ENCODE measurements around the gene FECH.

FECH gene

DNA sequence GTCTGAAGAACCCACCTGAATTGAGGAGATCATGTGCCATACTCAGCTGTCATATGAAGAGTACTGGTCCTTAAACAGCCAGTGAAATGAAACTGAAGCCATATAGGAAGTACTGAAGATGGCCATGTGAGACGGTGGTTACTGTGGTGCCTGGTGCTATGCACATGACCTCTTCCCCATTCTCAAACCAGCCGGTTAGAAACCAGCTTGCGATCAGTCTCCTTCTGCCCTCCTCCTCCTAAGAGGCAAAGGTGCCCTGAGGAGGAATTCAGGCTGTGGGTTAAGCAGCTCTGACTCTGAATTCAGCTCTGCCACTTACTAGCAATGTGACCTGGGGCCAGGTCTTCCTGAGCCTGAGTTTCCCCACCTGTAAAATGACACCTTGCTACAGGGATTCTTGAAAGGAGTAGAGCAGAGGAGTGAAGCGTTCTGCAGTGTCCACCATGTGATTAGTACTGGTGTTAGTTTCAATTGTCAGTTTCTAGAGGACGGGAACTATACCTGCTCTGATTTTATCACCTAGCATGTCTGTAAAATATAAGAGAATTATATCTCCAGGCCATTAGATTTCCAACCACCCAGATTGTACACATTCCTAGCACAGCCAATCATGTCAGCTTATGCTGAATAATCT lies 5.1 kb downstream of the FECH start:
- no peak for DNase-seq (ENCODE audit: low read depth in 2 of 2)

DNA sequence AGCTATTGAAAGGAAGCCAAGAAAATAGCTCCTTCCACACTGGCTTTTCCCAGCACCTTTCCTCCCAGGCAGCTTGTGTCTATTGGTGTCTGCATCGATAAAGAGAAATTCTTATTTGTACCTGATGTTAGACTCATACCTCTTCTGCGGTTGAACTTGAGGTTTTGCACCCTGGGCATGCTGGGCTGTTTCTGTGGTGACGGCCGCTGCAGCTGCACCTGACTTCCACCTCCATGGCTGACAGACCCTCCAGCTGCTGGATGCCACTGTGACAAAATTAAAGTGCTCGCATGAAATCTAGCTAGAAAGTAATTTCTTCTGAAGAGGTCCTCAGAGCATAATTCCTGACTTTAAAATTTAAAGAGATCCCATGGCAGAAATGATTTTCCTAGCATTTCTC lies 6.6 kb downstream of the FECH start:
- DNase-seq (ENCODE audit: low read depth in 2 of 2) = no peak

DNA sequence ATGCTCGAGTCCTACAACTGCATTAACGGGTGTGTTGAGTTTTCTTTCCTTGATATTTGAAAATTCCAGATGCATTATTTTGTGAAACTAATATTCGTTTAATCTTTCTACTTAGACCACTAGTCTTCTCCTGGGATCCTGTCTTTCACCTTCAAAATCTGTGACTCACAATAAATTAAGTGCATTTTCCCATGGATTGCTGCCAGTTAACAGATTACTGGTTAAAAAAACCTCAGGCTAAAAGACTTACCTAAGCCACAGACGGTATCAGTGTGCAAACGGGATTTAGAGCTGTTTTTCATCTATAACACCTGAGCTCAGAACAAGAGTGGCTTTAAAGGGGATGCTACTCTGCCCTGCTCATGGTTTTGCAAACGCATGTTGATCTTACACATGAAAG lies 10.2 kb downstream of the FECH start:
- DNase-seq (ENCODE audit: low read depth in 2 of 2) = no peak

DNA sequence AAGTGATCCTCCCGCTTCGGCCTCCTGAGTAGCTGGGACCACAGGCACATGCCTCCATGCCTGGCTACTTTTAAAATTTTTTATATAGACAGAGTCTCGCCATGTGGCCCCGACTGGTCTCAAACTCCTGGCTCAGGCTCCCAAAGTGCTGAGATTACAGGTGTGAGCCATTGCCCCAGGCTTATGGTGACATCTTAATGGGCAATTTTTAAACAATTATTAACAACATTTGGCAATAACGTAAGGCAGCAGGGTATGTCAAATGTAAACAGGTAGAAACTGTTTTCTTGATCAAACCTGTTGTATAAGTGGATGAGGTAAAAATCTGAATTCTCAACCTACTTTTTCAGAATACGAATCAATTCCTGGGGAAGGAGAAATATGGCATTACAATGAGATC lies 11.0 kb downstream of the FECH start:
- no peak for DNase-seq (ENCODE audit: low read depth in 2 of 2)

DNA sequence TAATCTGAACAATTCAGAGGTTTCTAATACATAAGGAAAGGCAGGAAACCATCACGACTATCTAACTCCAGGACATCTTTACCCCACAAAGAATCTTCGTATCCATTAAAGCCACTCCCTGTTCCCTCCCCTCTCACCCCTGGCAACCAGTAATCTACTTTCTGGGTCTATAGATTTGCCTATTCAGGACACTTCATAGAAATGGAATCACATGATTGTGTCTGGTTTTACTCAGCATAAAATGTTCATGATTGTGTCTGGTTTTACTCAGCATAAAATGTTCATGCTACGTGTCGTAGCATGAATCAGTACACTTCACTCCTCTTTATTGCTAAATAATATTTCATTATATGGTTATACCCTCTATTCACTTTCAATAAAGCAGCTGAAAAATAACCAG lies 11.6 kb downstream of the FECH start:
- no peak for DNase-seq (ENCODE audit: low read depth in 2 of 2)

DNA sequence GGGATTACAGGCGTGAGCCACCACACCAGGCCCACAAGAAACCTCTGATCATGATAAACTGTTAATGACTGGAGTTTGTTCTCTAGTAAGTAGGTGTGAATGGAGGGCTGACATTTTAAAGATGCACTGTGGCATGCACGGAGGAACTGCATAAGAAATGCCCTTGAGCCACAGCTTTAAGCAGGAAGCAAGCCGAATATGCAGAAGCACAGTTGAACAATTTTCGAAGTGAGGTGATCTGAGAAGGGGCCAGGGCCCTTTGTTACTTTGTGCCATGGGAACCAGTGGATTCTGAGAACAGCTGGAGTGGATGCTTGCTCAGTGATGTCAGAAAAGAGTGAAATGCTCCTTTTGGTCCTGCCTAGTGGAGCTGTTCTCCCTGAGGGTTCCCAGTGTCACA lies 16.3 kb downstream of the FECH start:
- no peak for DNase-seq (ENCODE audit: low read depth in 2 of 2)

DNA sequence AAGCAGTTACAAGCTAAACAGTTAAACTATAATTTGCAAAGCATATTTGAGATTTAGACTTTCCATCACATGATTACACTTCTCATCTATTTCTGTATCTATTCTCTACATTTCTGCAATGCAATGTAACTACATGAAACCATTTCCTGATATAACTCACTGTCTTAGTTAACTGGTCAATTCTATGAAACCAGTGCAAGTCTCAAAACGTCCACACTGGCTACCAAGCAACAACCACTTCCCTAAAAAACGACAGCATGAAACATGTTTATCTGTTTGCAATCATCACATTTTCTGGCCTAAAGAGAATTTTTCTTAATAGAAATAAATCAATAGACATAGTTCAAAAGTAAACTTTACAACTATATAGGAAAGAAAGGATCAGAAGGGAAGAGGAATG lies 17.4 kb downstream of the FECH start:
- no peak for DNase-seq (ENCODE audit: low read depth in 2 of 2)

DNA sequence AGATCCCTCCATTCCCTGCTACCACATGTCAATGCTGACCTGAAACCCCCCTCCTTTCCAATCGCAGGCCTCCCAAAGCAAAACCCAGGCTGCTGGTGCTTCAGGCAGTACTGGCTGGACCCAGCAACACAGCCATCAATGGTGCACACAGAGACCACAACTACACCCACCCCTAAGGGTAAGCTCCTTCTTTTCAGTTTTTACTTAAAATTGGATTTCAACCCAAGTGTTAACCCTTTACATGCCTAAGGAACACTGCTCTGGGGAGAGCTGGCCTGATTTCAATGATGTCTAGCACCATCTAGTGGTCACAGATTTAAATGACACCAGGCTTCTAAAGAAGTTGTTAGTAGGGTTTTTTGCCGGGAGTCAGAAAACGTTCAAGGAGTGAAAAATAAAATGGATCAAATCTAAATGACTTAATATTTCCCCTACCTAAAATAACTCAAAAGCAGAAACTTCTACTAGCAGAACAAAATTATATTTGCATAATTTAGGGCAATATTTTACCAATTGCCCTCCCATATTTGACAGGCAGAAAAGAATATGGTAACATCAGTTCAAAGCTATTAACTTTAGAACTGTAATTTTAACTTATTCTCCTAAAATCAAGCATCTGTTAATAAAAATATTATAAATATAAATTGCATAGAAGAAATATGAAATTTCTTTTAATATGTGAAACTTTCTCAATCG lies 24.6 kb downstream of the FECH start:
- no peak for DNase-seq (ENCODE audit: low read depth in 2 of 2)

DNA sequence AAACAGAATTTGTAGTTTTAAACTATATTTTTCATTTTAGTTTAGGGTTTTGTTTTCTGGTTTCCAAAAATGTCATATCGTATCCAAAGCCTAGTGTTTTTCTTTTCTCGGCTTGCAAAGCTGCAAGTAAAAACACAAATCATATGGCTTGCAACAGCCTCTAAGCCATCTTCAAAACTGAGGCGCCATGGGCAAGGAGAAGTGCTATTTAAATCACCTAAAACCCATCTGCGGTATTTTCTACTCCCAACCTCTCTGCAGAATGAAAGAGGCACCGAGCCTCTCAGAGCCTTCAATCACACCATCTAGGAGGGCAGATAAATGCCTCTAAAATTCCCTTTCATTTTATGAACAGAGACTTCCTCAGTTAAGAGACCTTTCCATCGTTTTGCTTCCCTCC lies 25.2 kb downstream of the FECH start:
- no peak for DNase-seq (ENCODE audit: low read depth in 2 of 2)

DNA sequence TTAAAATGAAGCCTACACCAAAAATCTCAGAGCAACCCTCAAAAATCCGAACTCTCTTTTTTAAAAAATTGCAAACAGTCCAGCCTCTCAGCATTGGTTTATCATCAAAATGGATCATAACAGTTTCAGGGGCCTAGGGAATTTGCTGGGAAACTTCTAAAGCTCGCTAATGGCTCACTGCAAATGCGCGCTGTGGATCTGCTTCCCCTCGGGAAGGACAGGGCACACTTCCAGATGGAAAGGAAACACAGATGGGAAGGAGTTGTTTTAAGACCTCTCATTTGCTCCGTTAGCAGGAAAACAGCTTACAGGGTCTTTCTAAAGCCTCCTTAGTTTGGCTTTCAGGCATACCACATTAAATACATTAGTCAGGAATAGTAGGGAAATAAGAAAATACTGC lies 27.2 kb downstream of the FECH start:
- DNase-seq (ENCODE audit: low read depth in 2 of 2) = no peak

DNA sequence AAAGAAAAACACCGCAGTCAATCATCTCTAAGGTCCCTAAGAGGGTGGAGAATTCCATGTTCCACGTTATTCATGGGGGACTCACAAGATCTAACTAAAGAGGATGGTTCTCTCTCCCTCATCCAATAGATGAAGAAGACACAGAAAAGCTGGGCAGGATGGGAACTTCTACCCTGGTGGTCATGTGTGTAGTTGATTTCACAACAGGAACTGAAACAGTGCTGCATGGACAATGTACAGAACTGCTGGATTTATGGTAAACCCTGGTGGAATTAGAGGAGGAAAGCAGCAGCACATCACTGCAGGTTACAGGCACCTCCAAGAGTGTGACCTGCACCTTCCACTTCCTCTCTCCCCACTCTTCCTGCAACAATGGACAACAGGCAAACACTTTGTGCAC lies 31.4 kb downstream of the FECH start:
- DNase-seq (ENCODE audit: low read depth in 2 of 2) = no peak

DNA sequence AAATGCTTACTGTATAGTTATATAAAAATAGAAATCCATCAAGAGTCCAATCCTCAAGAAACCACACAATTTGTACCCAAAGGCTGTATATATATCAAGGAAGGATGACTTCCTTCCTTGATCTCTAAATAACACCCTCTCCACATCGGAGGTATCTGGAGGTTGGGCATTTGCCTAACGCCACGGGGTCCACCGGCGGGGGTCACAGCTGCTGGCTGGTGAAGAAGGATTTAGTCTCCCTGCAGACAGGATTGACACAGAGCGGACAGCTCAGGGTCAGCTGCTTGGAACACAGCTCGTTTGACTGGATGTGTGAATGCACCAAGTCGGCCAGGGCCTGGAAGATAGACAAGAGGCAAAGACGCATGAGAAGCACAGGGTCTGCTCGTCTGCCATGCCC lies 36.0 kb downstream of the FECH start:
- no peak for DNase-seq (ENCODE audit: low read depth in 2 of 2)

DNA sequence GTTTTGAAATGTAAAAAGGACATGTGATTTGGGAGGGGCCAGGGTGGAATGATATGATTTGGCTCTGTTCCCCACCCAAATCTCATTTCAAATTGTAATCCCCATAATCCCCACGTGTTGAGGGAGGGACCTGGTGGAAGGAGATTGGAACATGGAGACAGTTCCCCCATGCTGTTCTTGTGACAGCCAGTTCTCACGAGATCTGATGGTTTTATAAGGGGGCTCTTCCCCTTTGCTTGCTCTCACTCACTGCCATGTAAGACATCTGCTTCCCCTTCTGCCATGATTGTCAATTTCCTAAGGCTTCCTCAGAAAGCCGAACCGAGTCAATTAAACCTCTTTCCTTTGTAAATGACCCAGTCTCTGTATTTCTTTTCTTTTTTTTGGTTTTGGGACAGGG lies 39.2 kb downstream of the FECH start:
- DNase-seq (ENCODE audit: low read depth in 2 of 2) = no peak

DNA sequence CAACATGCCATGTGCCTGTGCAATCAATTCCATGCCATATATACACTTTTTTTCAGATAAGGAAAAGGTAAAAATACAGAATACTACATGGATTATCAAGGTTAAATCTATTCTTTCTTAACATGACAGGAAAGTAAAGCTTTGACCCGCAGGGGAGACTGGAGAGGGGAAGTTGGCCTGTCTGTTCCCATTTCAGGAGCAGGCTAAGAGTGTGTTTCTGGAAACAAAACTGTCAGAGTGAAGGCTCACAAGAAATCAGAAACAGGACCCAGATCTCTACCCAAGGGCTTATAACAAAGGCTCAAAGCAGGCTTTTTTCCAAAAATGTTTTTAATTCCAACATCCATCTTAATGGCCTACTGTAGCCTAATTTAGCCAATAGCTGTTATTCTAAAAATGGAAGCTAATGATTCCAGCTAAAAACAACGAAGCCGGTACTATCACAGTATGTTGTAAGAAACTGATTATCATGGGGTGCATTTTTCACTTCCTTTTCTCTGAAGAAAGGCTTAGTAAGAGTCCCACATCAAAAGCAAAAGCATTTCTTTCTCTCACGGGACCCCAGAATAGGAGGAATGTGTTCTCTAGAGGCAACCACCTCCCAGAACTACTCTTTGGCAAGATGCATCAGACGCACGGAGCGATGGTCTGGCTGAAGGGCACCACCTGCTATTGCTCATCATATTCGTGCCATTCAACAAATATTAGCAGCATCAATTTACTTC lies 41.4 kb downstream of the FECH start:
- no peak for DNase-seq (ENCODE audit: low read depth in 2 of 2)

DNA sequence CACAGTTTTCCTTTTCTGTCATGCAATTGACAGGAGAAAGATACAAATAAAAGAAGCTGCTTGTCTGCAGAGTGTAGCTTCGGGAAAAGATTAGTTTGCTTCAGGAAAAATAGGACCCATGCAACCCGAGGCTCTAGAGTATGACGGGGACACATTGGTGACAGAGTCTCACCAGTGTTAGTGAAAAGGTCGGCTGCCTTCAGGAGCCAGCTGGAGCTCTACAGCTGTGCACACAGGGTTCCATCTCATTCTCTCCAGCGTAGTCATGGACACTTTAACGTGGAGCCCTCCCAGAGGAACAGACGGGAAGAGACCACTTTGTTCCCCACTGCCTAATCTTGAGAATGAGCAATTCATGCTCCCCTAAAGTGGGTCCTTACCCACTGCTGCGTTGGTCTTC lies 42.9 kb downstream of the FECH start:
- no peak for DNase-seq (ENCODE audit: low read depth in 2 of 2)

DNA sequence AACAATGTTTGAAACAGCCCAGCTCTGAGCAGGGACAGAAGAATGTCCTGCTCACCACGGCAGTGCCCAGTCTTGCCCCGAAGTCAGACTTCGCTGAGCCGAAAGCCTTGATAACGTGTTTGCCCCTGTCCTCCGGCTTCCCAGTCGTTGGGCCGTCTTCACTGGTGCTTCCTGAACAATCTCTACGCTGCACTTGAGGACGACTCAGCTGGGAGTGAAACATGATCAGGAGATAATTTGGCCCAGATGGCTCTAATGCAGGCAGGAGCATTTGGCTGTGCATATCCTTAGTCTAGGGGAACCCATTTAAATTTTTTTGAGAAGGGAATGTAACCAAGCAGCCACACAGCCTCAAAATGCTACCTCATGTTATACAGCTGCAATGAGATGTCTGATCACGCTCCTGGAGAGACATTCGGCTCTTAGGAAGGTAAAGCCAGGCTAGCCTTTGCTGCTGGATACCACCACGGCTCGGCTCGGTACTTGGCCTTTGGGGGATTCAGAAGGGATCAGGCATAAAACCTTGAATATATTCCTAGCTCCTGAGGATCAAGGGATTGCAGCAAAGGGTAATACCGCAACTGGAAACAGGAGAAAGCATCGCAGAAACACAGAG lies 43.6 kb downstream of the FECH start:
- DNase-seq (ENCODE audit: low read depth in 2 of 2) = no peak

DNA sequence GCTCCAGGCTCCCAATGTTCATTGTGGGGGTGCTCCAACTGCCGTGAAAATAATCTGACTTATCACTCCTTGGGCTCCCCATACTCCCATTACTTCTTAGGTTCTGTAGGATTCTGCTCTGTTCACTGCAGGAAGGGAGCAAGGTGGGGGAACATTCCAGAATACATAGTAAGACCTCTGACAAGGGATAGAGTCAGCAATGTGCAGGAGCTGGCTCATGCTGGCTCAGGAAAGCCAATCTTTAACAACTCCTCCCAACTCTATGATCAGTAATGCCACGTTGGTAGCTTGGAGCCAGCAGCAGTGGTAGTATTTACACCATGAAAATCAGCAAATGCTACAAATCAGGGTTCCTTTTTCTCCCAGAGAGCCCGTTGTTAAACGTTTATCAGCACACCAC lies 44.4 kb downstream of the FECH start:
- no peak for DNase-seq (ENCODE audit: low read depth in 2 of 2)

DNA sequence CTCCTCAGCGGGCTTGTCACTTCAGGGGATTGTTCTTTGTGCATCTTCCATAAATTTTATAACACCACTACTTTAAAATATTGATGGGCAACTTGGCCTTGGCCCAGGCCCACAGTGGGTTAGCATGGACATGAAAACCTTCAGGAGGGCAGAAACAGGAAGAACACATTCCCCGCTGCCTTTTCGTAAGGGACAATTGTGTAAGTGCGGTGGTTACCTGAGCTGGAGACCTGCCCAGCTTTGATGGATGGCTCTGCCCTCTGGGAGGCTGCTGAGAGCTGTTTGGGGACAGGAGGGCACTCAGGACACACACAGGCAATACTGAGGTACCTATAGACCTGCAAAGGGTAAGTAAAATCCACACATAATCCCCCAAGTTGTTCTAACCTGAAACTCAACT lies 46.8 kb downstream of the FECH start:
- no peak for DNase-seq (ENCODE audit: low read depth in 2 of 2)

DNA sequence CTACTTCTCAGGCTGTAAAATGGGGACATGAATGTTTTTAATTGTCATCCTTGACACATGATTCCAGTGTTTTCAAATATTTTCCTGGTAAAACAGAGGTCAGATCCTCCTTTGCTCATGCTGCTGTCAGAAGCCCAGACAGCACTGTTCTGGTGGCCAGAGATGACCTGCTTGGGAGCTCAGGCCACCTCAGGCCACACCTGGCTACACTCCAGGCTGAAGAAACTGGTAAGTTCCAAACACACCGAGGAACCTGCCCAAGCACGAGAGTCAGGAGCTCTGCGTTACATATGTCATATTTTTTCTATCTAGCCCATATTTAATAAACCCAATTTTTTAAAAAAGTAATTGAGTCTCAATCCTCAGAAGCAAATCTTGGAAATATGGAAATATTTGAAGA lies 47.9 kb downstream of the FECH start:
- no peak for DNase-seq (ENCODE audit: low read depth in 2 of 2)

DNA sequence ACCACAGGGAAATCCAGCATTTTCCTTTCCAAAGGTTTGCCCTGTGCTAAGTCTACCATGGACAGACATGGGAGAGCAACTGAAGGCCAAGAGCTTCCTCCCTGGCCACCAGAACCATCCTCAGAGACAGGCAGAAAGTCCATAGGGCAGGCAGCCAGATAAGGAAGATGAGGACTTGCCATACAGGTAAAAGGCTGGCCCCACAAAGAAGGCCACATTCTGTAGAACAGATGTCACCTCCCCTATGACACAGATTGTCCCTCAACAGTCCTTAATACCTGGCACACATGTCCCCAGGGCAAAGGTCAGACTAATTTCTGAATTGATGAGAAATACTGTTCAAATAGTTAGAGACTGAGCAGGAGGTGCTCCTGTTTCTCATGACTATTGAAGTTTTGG lies 52.0 kb downstream of the FECH start:
- no peak for DNase-seq (ENCODE audit: low read depth in 2 of 2)

DNA sequence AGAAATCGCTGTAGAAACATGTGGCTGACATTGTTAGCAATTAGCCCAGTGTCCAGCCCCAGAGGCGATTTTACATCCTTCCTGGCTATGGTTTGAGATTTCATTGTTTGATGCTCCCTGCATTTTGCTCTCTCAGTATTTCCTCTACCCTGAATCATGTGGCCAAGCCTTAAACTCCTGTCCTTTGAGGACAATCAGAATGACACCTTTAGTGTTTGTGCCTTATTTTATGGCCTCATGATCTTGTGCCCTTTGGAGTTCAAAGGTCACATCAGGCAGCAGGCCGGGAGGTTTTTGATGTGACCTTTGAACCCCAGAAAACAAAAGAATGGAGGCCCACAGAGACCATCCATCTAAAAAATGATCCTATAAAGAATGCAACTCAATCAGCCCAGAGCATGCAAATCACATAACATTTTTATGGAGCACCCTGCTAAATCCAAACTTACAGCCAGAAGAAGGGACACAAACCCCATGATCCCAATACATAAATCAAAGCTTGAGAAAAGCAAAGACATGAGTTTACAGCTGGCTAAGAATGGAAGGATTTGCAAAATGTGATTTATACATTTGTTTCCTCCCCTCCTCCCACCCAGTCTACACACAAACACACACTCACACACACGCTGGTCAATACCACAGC lies 52.5 kb downstream of the FECH start:
- DNase-seq (ENCODE audit: low read depth in 2 of 2) = no peak
